Measurements from ENCODE around the gene NDUFB11. TPM values are rescaled to one million over a fixed set of nuclear protein-coding genes. Genes with fewer than 3 reads are reported as not detected.

Gene NDUFB11
- total RNA-seq, 2 donors from 2014 or later, result 84.6 to 97.1 TPM

DNA sequence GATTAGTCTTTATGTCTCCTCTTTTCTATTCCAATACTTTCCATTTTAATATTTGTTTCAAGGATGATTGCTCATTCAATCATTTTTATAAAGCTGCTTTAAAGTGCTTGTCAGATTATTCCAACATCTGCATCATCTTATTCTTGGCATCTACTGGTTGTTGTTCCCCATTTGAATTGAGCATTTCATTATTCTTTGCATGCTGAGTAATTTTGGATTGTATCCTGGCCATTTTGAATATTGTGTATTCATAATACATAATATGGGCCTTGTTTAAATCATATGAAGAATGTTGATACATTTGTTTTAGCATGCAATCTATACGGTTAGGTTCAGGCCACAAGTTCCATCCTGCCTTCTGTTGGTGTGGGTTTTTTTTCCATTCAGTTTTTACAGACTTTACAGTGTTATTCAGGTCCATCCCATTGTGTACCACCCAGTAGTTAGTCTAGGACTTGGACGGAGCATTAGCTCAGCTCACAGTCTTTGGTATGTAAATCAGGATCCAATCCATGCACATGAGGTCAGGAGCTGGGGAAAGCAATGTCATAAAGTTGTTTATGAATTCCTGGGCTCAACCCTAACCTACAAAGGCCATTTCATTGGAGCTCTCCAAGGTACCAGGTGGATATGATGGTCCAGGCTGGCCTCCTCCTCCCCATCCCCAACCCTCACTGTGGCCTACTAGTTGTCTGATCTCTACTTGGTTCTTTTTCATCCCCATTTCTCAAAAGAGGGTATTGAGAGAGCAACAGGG lies 46.0 kb downstream of the NDUFB11 start:
- Histone ChIP-seq H3K36me3 (no peaks in the 10 kb centered on the region), H3K27ac (no peak overlapping the region), H3K27me3 (no peaks in the 10 kb centered on the region), H3K9ac (ENCODE audit: low read depth in 2 of 2, low read length in 2 of 2) (no peak overlapping the region), H3K4me3 (no peak overlapping the region), H3K4me1 (no peaks in the 10 kb centered on the region), H3K9me3 (no peaks in the 10 kb centered on the region)
- TF ChIP-seq, protein P1, sequence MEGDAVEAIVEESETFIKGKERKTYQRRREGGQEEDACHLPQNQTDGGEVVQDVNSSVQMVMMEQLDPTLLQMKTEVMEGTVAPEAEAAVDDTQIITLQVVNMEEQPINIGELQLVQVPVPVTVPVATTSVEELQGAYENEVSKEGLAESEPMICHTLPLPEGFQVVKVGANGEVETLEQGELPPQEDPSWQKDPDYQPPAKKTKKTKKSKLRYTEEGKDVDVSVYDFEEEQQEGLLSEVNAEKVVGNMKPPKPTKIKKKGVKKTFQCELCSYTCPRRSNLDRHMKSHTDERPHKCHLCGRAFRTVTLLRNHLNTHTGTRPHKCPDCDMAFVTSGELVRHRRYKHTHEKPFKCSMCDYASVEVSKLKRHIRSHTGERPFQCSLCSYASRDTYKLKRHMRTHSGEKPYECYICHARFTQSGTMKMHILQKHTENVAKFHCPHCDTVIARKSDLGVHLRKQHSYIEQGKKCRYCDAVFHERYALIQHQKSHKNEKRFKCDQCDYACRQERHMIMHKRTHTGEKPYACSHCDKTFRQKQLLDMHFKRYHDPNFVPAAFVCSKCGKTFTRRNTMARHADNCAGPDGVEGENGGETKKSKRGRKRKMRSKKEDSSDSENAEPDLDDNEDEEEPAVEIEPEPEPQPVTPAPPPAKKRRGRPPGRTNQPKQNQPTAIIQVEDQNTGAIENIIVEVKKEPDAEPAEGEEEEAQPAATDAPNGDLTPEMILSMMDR (IDR thresholded peaks at IDR 0.05), result no peak
- intact Hi-C loops (cut with DNase I), result no loop called here
- no peak for DNase-seq

DNA sequence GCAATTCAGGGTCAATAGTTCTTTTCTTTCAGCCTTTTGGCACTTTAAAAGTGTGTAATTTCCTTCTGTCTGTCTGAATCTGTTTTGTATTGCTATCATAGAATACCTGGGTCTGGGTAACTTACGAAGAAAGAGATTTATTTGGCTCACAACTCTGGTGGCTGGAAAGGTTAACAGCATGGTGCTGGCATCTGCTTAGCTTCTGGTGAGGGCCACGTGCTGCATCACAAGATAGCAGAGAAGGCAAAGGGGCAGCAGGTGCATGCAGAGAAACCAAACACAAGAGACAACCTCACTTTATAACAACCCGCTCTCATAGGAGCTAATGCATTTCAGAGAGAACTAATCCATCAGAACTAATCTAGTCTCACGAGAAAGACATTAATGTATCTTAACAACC lies 47.5 kb downstream of the NDUFB11 start:
- Histone ChIP-seq H3K27me3 (no peaks in the 10 kb centered on the region), H3K36me3 (no peaks in the 10 kb centered on the region), H3K4me3 (no peak overlapping the region), H3K27ac (no peak overlapping the region), H3K9me3 (no peaks in the 10 kb centered on the region), H3K9ac (ENCODE audit: low read depth in 2 of 2, low read length in 2 of 2) (no peak overlapping the region), H3K4me1 (no peaks in the 10 kb centered on the region)
- TF ChIP-seq, protein P1 (IDR thresholded peaks at IDR 0.05), result no peak
- no peak for DNase-seq
- intact Hi-C loops (cut with DNase I), result no loop called here

DNA sequence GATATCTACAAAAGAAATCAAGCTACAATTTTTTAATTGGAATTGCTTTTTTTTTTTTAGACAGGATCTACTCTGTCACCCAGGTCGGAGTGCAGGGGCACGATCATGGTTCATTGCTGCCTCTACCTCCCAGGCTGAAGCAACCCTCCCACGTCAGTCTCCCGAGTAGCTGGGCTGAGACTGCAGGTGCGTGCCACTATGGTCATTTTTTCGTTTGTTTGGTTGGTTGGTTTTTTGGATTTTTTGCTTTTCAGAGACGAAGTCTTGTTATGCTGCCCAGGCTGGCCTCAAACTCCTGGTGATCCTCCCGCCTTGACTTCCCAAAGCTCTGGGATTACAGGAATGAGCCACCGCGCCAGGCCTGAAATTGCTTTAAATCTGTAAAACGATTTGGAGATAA lies 50.6 kb downstream of the NDUFB11 start:
- Histone ChIP-seq H3K9ac (ENCODE audit: low read depth in 2 of 2, low read length in 2 of 2) (no peak overlapping the region), H3K36me3 (no peaks in the 10 kb centered on the region), H3K4me1 (no peaks in the 10 kb centered on the region), H3K4me3 (no peak overlapping the region), H3K27me3 (no peaks in the 10 kb centered on the region), H3K27ac (no peak overlapping the region), H3K9me3 (no peaks in the 10 kb centered on the region)
- TF ChIP-seq, protein P1 (IDR thresholded peaks at IDR 0.05), result no peak
- no peak for DNase-seq
- intact Hi-C loops (cut with DNase I), result loop anchor here (5.0 kb wide), 1 partner anchor 337 kb away; the partner anchor contains the start of gene SLC9A7

DNA sequence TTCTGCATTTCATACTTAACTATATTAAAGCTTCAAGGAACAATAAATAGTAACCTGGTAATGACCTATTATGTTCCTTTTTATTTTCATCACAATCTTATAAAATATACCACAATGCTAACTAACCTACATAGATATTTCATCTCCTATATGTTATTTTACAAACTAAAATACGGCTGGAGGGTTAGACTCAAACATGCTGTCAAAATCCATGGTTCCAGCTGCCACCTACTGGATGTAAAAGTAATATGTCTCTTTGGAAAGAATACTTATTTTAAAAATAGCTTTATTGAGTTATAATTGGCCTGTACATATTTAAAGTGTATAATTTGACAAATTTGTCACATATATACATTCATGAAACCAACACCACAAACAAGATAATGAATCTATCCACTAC lies 51.3 kb downstream of the NDUFB11 start:
- TF ChIP-seq, protein P1 (IDR thresholded peaks at IDR 0.05), result no peak
- Histone ChIP-seq H3K27ac (no peak overlapping the region), H3K9ac (ENCODE audit: low read depth in 2 of 2, low read length in 2 of 2) (no peak overlapping the region), H3K27me3 (no peaks in the 10 kb centered on the region), H3K36me3 (no peaks in the 10 kb centered on the region), H3K9me3 (no peaks in the 10 kb centered on the region), H3K4me1 (no peaks in the 10 kb centered on the region), H3K4me3 (no peak overlapping the region)
- intact Hi-C loops (cut with DNase I), result loop anchor here (5.0 kb wide), 1 partner anchor 336 kb away; the partner anchor contains the start of gene SLC9A7
- DNase-seq, result no peak

Other genes with a start within 250 kb of the NDUFB11 start
- 1 to 10 TPM; 7.7 to 8.0 TPM for gene JADE3, start 232.3 kb downstream of the NDUFB11 start, total RNA-seq
- under 1 TPM; 0.88 to 0.89 TPM for gene RGN, start 66.3 kb downstream of the NDUFB11 start, total RNA-seq
- 10 to 100 TPM; 30.0 to 67.8 TPM for gene RBM10, start 519 bp upstream of the NDUFB11 start, total RNA-seq
- gene UBA1, start 49.1 kb upstream of the NDUFB11 start, total RNA-seq, result 100 to 1,000 TPM; 237 to 327 TPM
- gene CDK16, start 74.0 kb upstream of the NDUFB11 start, total RNA-seq, result 100 to 1,000 TPM in 1 of 2 donors, 10 to 100 TPM in 1; 95.0 to 147 TPM
- 10 to 100 TPM; 20.7 to 22.9 TPM for gene USP11, start 88.3 kb upstream of the NDUFB11 start, total RNA-seq
- gene ZNF157, start 225.9 kb upstream of the NDUFB11 start, total RNA-seq, result not detected

All from colonic mucosa (tissue), 4 donors.